Measurements from ENCODE around the gene AHSG. TPM values are rescaled to one million over a fixed set of nuclear protein-coding genes. Genes with fewer than 3 reads are reported as not detected.

AHSG gene
- total and polyA plus RNA-seq, 2 donors (not counting 1 experiment from before 2014, with no cell fraction given) = not detected

DNA sequence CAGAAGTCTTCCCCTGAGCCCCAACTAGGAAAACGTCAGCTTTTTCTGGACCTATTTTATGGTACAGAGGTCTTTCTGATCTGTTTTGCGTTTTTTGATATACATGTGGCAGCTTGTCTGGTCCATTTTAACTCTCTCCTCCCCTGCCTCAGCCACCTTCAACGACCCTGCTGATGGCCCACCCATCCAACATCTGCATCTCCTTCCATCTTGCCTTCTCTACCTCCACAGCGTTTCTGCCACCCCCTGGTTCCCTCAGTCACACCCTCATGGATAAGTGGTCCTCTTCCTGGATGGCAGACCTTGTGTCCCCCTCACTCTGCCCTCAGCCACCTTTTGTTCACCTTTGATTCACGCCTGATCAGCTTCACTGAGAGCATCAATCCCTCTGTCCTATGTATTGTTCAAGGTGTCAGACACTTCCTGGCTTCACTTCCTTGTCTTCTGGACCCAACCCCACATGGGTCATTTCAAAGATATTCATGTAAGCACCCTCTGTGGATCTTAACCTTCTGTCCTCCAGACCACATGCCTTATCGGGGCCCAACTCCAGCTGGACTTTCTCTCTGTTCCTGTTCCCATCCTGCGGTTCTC is 13.5 kb downstream of the AHSG start:
- intact Hi-C loops (cut with micrococcal nuclease) = no loop called here

DNA sequence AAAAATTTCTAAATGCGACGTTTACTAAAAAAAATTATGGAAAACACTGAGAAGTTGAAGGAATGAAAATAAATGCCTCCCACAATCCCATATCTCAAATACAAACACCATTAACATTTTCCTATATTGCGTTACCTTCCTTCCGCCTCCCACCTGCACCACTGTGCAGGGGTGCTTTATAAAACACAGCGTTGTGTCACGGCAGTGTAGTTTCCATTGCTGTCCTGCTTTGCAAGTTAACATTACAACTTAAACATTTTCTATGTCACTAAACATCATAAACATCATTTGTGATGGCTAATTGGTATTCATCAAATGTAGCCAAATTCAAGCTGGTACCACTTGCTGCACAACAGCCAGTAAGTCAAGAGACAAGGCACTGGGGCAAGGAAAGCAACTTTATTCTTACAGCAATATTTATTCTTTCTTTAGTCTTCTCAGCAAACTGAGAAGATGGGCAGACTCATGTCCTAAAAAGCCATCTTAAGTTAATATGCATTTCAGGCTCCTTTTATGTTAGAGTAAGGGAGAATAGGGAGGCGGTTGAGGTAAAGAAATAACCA is 15.1 kb downstream of the AHSG start:
- no peak overlapping the region for H2AFZ ChIP-seq (ENCODE audit: insufficient read depth, low read depth, low read length, poor library complexity, severe bottlenecking)
- no peaks in the 10 kb centered on the region for H4K20me1 ChIP-seq (ENCODE audit: control insufficient read depth, insufficient read depth, low read length, poor library complexity, severe bottlenecking)
- H3K27me3 ChIP-seq (replicated peaks in 1 of 4; ENCODE audit: control extremely low read depth in 1 of 4, control insufficient read depth in 3 of 4, insufficient read depth in 4 of 4, low read length in 3 of 4) = peaks cover 0 to 6% (median 0%) of the 10 kb centered on the region in 4 experiments
- ATAC-seq (ENCODE audit: low read depth) = no peak
- no peaks in the 10 kb centered on the region for H3K4me1 Mint-ChIP-seq
- no peak for DNase-seq
- H3K27ac ChIP-seq (ENCODE audit: low read length in 2 of 2) = no peak overlapping the region
- no peaks in the 10 kb centered on the region for H3K9me3 Mint-ChIP-seq (ENCODE audit: insufficient read depth)
- no peak overlapping the region for H3K4me3 ChIP-seq (ENCODE audit: control extremely low read depth in 1 of 5, extremely low read depth in 1 of 5, insufficient read depth in 1 of 5, low read depth in 2 of 5, low read length in 4 of 5)
- H3K4me3 Mint-ChIP-seq = no peak overlapping the region
- POLR2A ChIA-PET = no interaction called here
- intact Hi-C loops (cut with micrococcal nuclease) = no loop called here
- H3K27me3 Mint-ChIP-seq = peaks cover 22% of the 10 kb centered on the region
- TF ChIP-seq, protein P1, sequence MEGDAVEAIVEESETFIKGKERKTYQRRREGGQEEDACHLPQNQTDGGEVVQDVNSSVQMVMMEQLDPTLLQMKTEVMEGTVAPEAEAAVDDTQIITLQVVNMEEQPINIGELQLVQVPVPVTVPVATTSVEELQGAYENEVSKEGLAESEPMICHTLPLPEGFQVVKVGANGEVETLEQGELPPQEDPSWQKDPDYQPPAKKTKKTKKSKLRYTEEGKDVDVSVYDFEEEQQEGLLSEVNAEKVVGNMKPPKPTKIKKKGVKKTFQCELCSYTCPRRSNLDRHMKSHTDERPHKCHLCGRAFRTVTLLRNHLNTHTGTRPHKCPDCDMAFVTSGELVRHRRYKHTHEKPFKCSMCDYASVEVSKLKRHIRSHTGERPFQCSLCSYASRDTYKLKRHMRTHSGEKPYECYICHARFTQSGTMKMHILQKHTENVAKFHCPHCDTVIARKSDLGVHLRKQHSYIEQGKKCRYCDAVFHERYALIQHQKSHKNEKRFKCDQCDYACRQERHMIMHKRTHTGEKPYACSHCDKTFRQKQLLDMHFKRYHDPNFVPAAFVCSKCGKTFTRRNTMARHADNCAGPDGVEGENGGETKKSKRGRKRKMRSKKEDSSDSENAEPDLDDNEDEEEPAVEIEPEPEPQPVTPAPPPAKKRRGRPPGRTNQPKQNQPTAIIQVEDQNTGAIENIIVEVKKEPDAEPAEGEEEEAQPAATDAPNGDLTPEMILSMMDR (IDR thresholded peaks at IDR 0.05) = no peak
- no peak for TF ChIP-seq EZH2 (IDR thresholded peaks at IDR 0.05; ENCODE audit: borderline replicate concordance, insufficient read depth, low read depth, low read length, poor library complexity, severe bottlenecking)
- H3K4me2 ChIP-seq (replicated peaks; ENCODE audit: low read depth, low read length, poor library complexity, severe bottlenecking) = no peak overlapping the region
- 95% methylated on average over 4 of the region's 7 CpGs for WGBS (ENCODE audit: insufficient coverage)
- H3K4me1 ChIP-seq (ENCODE audit: control insufficient read depth in 2 of 2, insufficient read depth in 2 of 2, low read length in 2 of 2) = no peaks in the 10 kb centered on the region
- CTCF ChIA-PET = interaction anchor here (5.1 kb wide), 1 partner anchor 12 kb away, joined by 43 read pairs; no protein-coding TSS in a partner anchor
- H3K79me2 ChIP-seq (ENCODE audit: control insufficient read depth, insufficient read depth, low read length) = no peaks in the 10 kb centered on the region
- no peak overlapping the region for H3K9ac ChIP-seq (ENCODE audit: low read length)
- H3K36me3 ChIP-seq (replicated peaks in 1 of 2; ENCODE audit: control extremely low read depth in 1 of 2, control insufficient read depth in 1 of 2, extremely low read depth in 1 of 2, insufficient read depth in 2 of 2, low read length in 1 of 2) = no peaks in the 10 kb centered on the region
- no peak overlapping the region for H3K27ac Mint-ChIP-seq
- H3K9me3 ChIP-seq (ENCODE audit: control extremely low read depth in 1 of 3, control insufficient read depth in 2 of 3, insufficient read depth in 1 of 3, low read length in 2 of 3) = no peaks in the 10 kb centered on the region

More for the DNA sequence above, 13.5 kb downstream of the AHSG start:
- H3K27ac Mint-ChIP-seq = no peak overlapping the region
- Histone ChIP-seq H3K9ac (ENCODE audit: low read length) (no peak overlapping the region), H3K36me3 (replicated peaks in 1 of 2; ENCODE audit: control extremely low read depth in 1 of 2, control insufficient read depth in 1 of 2, extremely low read depth in 1 of 2, insufficient read depth in 2 of 2, low read length in 1 of 2) (no peaks in the 10 kb centered on the region), H3K4me3 (ENCODE audit: control extremely low read depth in 1 of 5, extremely low read depth in 1 of 5, insufficient read depth in 1 of 5, low read depth in 2 of 5, low read length in 4 of 5) (no peak overlapping the region), H3K27ac (ENCODE audit: low read length in 2 of 2) (no peak overlapping the region), H3K9me3 (ENCODE audit: control extremely low read depth in 1 of 3, control insufficient read depth in 2 of 3, insufficient read depth in 1 of 3, low read length in 2 of 3) (no peaks in the 10 kb centered on the region), H2AFZ (ENCODE audit: insufficient read depth, low read depth, low read length, poor library complexity, severe bottlenecking) (no peak overlapping the region), H3K27me3 (replicated peaks in 1 of 4; ENCODE audit: control extremely low read depth in 1 of 4, control insufficient read depth in 3 of 4, insufficient read depth in 4 of 4, low read length in 3 of 4) (peaks cover 0 to 6% (median 2%) of the 10 kb centered on the region in 4 experiments), H3K4me1 (ENCODE audit: control insufficient read depth in 2 of 2, insufficient read depth in 2 of 2, low read length in 2 of 2) (no peaks in the 10 kb centered on the region), H3K79me2 (ENCODE audit: control insufficient read depth, insufficient read depth, low read length) (no peaks in the 10 kb centered on the region), H4K20me1 (ENCODE audit: control insufficient read depth, insufficient read depth, low read length, poor library complexity, severe bottlenecking) (no peaks in the 10 kb centered on the region), H3K4me2 (replicated peaks; ENCODE audit: low read depth, low read length, poor library complexity, severe bottlenecking) (no peak overlapping the region)
- no peak overlapping the region for H3K4me3 Mint-ChIP-seq
- DNase-seq (no peak), ATAC-seq (ENCODE audit: low read depth) (no peak)
- CTCF ChIA-PET = interaction anchor here (5.1 kb wide), 1 partner anchor 10 kb away, joined by 43 read pairs; no protein-coding TSS in a partner anchor
- H3K27me3 Mint-ChIP-seq = peaks cover 29% of the 10 kb centered on the region
- WGBS (ENCODE audit: insufficient coverage) = 82% methylated on average over 5 of the region's 7 CpGs
- no peaks in the 10 kb centered on the region for H3K9me3 Mint-ChIP-seq (ENCODE audit: insufficient read depth)
- POLR2A ChIA-PET = no interaction called here
- H3K4me1 Mint-ChIP-seq = no peaks in the 10 kb centered on the region
- no peak for TF ChIP-seq EZH2 (IDR thresholded peaks at IDR 0.05; ENCODE audit: borderline replicate concordance, insufficient read depth, low read depth, low read length, poor library complexity, severe bottlenecking)
- TF ChIP-seq, protein P1 (IDR thresholded peaks at IDR 0.05) = no peak

All from B cell (primary cell).